DMS79 (cell line): ENCODE measurements around the gene RAI2.

Experiments used
- DNase-seq: peaks from one replicate; lab custom pipeline; 2025; lab: John Stamatoyannopoulos, UW

RAI2 gene

DNA sequence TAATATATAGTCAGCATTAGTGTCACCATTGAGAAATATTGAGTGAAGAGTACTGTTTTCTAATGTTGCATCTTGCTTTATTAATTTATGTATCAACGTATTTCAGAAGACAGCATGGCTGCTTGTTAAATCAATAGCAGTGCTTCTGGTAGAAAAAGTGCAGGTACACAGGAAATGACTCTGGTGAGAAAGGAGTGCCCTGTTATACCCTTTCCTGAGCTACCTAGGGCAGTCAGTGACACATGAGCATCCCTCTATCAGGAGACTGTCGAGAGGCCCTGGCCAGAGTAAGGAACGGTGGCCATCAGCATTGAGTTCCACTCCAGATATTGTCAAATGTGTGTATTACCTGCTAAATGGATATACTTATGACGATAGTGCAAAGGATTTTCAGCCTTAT lies 81.7 kb downstream of the RAI2 start:
- no peak for DNase-seq

DNA sequence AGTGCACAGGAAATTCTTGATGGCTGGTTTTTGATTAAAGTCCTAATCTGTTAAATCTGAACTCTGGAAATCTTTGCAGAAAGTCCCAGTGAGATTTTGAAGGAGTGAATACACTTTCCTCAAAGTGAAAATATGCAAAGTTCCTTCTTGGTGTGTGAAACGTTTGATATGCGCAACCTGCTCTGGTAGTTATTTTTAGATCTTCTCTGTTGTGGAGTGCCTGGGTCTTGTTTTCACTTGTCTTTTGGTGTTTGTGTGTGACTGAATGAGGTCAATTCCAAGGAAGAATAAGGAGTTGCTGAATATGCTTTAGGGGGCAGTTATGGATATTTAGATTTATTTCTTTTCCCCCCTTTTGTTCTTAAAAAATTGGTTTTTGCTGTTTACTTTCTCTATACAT lies 82.1 kb downstream of the RAI2 start:
- DNase-seq: no peak

DNA sequence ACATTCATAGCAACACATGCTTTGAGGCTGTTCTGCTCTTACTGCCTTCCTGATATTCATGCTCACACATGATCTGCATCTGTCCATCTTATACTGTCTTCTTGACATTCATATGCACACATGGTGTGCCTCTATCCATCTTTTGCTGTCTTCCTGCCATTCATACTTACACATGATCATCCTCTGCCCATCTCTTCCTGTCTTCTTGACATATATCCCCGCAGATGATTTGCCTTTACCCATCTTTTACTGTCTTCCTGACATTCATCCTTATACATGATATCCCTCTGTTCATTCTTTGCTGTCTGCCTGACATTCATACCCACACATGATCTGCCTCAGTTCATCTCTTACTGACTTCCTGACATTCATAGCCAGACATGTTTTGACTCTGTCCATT lies 87.0 kb downstream of the RAI2 start:
- DNase-seq: no peak

DNA sequence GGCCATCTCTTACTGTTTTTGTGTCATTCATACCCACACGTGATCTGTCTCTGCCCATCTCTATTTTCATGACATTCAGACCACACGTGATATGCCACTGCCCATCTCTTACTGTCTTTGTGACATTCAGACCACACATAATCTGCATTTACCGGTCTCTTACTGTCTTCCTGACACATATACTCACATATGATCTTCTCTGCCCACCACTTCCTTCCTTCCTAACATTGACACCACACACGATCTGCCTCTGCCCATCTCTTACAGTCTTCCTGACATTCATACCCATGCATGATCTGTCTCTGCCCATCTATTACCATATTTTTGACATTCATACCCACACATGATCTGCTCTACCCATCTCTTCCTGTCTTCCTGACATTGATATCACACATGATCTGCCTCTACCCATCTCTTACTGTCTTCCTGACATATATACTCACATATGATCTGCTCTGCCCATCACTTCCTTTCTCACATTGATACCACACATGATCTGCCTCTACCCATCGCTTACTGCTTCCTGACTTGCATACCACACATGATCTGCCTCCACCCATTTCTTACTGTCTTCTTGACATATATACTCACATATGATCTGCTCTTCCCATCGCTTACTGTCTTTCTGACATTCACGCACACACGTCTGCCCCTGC lies 87.7 kb downstream of the RAI2 start:
- no peak for DNase-seq

DNA sequence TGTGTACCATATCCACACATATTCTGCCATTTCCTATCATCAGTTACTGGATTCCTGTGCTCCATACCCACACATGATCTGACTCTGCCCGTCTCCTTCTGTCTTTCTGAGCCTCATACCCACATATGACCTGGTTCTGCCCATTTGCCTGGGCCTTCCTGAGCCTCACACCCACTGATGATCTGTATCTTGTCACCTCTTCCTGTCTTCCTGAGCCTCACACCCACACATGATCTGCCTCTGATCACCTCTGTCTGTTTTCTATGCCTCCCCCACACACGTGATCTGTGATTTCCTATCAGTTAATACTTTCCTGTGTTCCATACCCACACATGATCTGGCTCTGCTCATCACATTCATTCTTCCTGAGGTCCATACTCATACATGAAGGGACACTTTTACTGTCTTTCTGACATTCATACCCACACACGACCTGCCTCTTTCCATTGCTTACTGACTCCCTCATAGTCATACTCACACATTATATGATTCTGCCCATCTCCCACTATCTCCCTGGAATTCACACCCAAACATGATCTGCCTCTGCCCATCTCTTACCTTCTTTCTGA lies 91.3 kb downstream of the RAI2 start:
- no peak for DNase-seq

DNA sequence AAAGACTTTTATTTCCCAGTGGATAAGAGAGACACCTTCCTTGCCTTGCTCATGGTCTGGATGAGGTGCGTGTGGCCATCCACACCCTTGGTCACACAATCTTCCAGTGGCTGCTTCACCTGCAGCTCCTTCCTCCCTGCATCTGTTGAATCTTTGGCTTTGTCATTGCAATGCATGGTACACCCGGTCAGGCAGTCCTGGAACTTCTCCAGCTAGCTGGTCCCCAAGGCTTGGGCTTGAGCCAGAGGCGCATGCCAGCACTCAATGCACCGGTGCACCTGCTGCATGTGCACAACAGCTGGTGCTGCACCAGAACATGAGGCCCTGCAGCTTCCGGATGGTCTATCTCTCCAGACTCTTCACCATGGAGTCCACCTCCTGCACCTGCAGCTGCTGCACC lies 92.1 kb downstream of the RAI2 start:
- DNase-seq: no peak

DNA sequence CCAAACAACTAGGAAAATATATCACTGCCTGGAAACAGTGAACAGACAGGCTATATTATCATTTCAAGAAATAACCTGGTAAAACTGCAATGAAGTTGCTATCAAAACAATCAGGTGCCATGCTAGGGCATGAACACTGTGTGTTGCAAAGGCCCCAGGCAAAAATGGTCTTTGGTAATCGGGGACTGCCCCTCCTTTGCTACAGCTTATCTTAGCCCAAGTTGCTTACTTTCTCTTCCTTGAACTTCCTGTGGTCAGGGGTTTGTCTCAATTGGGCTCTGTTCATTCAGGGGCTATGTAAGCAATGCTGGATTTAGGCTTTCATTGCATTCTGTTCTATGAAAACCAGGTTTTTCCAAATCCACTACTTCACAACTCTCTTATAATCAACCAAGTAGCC lies 93.4 kb downstream of the RAI2 start:
- DNase-seq: no peak

DNA sequence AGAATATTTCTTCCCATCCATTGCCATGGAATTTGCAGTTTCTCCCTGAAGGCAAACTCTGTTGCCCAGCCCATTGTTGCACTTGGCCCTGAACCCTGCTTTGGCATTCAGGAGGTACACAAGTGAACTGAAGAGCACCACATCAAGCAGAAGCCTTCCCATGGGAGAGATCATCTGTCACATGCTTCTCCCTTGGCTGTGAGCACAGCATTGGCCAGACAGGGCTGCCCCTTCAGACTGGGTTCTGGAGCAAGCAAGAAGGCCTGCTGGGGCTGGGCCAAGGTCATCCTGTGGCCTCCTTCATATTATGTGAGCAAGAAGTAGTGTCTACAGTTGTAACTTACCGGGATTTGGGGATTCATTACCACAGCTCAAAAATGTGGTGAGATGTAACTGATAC lies 101.1 kb downstream of the RAI2 start:
- no peak for DNase-seq

DNA sequence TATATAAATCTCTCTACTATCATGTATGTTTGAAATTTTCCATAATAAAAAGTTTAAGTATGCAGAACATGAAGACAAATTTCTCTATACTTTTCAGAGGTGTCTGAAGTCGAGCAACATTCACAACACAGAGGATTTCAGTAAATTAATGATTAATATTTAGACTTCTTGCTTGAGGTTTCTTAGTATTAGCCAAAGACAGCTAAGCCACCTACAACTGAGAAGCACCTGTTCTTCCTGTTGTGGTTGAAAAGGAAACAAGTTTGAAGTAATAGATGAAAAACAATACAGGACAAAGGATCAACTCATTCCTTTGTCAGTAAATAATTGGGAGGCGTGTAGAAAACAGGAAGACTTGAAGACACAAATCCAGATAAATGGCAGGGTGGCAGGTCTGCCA lies 102.7 kb downstream of the RAI2 start:
- no peak for DNase-seq

DNA sequence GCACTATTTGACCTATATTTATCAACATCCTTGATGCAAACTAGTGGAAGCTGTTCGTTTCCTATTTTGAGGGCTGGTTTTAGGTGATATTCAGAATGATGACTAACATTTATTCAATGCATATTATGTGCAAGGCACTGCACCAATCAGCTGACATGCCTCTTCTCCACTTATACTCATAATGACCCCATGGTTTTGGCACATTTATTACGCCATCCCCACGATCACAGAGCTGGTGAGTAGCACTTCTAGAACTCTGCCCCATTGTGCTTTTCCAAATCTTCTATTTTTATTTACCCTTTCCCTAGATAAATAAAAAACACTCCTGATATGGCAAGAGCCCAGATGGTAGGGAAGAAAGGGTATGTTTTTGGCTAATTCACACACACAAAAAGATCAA lies 110.7 kb downstream of the RAI2 start:
- no peak for DNase-seq
